Activated naive CD4-positive, alpha-beta T cell treated with Interleukin-2 at 50 U/mL for 16 hours (primary cell): ENCODE results near the gene ZBTB26.

ENCODE experiments used
- DNase-seq: peaks from one replicate; pipeline ENCODE4 v3.0.0-alpha.2; 2020

The ZBTB26 gene

DNA sequence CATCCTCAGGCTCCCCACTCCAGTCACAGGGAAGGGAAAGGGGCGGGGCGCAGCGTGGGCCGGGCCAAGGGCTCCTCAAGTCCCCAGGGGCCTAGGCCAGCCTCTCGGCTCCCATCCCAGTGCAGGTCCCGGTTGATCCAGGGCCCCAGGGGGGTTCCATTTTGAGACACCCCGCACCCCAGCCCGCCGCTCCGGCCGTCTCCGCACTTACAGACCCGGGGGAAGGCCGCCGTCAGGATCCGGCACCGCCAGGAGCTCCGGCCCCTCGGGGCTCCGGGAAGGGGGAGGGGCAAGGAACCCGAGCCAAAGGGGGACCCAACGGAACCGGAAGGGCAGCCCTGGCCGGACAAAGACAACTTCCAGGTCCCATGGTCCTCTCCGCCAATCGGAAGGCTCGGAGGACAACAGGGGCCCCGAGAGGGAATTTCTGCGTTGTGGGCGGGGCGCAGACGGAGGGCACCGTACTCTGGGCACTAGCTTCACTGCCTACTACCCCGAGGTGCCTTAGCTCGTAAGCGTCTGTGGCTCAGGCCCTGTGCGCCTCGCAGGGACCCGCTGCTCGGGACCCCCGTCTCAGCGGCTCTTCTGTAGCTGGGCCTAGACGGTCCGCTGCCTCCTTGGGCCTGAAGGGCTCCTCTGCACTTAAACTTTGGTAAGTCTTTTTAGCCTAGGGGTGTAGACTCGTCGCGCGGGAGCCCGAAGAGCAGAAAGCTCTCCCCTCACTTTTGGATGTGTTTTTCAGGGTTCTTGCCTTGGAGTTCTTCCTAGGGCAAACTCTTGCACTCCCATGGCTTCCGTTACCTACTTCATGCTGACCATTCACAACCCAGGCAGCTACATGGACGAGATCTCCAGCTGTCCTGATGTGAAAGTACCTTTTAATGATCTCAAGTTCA, at the start of gene ZBTB26:
TSS of gene ZBTB26 (minus strand) at position 287 of the 896 bp plus-strand sequence. CDS start 11,578 bp downstream, outside the sequence.
- DNase-seq = peak; percentile 90

DNA sequence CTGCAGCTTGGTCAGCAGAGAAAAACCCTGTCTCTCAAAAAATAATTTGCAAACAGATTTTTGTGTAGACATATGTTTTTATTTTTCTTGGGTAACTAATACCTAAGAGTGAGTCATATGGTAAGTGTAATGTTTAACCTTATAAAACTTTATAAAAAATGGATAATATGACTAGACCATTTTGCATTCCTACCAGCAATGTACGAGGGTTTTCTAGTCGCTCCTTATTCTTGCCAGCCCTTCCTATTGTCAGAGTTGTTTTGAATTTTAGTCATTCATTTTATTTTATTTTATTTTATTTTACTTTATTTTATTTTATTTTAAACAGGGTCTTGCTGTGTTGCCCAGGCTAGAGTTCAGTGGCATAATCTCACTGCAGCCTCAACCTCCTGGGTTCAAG, 47.3 kb upstream of the ZBTB26 start:
- no peak for DNase-seq

DNA sequence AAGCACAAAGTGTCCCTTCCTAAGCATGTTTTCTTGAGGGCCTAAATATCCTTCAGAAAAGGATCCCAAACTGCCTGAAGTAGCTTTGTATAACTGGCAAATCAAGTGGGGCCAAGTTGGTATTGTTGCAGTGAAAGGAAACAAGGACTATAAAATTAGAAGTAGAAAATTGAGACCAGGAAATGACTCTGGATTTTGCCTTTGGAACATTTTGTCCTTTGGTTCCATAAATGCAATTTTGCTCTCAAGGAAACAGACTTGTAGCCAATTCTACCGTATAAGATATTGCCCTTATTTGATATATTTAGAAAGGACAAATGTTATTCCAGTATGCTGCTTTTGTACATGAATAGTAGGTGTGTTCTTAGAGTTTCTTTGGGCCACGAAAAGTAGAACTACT, 43.9 kb upstream of the ZBTB26 start:
- no peak for DNase-seq

GRCh38 chr9:122961139-122961538, 29.8 kb upstream of the ZBTB26 start:
- no peak for DNase-seq

DNA sequence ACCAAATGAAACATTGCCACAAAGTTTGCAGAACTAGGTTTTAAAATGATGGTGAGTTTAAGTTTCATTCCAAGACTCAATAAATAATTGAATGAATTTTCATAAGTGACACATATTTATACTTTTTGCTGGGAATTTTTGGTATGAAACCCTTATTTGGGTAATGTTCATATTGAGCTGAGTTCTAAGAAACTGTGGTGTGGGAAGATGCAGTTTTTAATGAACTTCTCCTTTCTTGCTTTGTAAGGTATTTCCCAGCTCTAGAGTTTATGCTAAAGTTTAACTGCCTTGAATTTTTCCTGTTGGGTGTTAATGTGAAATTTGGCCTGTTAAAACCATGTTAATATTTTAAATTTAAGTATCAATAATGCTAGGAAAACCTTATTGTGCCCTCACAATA, 24.6 kb upstream of the ZBTB26 start:
- DNase-seq = no peak

GRCh38 chr9:122954253-122954691, 23.0 kb upstream of the ZBTB26 start:
- DNase-seq = no peak

- no peak for DNase-seq
These were observed 19.7 kb upstream of the ZBTB26 start for GRCh38 chr9:122951056-122951455.

GRCh38 chr9:122950263-122950662, 19.0 kb upstream of the ZBTB26 start:
- no peak for DNase-seq

DNA sequence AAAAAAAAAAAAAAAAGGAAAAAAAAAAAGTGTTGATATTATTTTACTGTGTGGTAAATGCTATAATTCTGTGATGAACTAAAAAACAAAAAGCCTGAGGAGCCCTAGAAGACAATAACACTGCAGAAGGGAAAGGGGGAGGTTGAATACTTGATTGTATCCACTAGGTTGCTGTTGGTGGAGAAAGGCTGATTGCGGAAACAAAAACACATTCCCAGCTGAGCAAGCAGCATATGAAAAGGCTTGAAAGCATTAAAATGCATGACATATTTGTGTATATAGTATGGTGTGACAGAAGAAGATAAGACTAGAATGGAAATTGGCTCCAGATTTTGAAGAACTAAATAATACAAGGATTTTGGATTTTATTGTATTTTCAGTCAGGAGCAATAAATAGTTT, 18.4 kb upstream of the ZBTB26 start:
- no peak for DNase-seq

DNA sequence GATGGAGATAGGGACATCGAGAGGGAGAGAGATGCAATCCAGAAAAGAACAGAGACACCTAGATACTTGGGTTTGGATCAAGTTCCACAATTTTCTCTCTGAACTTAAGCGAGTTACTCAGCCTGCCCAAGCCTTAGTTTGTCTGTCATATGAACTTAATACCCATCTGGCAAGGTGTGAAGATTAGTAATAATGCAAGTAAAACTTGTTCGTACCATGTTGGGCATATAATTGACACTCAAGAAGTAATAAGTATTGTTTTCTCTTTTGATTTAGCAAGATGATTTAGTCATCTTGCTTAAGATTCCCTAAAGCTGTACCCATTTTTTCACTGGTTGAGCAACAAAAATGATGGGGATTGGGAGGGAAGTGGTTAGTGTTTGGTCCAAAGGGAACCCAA, 17.0 kb upstream of the ZBTB26 start:
- DNase-seq = no peak

DNA sequence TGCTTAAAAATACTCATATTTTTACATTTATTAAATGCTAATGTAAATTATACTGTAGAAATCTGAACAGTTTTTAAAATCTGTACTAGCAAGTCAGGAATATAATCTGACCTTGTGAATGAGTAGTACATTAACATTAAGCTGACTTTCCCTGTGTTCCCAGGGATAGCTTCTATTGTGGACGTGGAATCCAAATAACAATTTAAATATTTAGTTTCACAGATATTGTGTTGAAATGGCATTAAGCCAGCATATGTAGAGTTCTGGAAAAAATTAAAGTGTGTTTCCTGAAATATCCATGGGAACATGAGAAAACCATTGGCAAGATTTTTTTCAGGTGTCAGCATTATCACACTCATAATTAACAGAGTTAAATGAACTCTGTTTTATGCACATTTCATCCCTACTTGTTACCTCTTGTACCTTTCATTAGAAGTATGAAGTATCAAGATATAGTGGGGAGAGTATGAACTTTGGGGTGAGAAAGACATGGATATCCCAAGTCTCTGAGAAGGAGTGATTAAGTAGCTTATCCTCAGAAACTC, 15.2 kb upstream of the ZBTB26 start:
- no peak for DNase-seq

- DNase-seq = no peak
These were observed 13.9 kb upstream of the ZBTB26 start for GRCh38 chr9:122944960-122945888.

GRCh38 chr9:122941582-122942234, 10.4 kb upstream of the ZBTB26 start:
- no peak for DNase-seq

DNA sequence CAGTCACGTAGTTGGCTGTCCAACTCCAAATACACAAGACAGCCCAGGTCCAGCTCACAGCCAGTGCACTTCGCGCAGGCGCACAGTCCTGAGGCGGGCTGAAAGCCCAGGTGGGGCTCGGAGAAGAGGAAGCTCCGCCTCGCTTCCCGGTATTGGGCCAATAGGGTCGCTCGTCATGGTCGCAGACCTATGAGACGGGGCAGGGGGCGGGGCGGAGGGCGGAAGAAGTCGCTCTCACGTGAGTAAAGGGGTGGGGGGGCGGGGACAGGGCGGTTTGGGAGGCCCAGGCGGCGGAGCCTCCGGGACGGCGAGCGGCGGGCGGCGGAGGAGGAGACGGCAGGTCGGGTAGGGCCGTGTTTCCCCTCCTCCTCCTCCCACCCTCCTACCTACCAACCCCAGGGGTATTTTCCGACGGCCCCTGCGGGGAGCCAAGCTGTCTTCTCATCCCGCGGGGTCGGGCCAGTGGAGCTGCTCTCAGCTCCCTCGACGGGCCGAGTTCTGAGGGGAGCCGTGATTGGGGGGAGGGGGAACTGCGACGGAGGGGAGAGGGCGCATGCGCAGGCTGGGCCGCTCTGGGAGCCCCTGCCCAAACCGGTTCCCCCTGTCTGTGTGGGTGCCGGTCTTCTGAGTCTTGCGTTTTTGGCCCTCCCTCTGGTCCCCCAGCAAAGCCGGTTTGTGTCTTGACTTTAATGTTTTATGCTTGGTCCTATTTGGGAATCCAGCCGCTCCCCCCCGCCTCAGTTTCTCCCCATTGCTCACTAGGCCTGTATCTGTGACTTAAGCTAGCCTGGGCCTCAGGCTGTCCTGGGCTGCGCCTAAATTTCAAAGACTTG, 9.7 kb upstream of the ZBTB26 start, which contains the start of gene RABGAP1:
TSS of gene RABGAP1 (plus strand) at position 272 of the 833 bp plus-strand sequence. CDS start 16,040 bp downstream, outside the sequence.
- peak; percentile 99 for DNase-seq

DNA sequence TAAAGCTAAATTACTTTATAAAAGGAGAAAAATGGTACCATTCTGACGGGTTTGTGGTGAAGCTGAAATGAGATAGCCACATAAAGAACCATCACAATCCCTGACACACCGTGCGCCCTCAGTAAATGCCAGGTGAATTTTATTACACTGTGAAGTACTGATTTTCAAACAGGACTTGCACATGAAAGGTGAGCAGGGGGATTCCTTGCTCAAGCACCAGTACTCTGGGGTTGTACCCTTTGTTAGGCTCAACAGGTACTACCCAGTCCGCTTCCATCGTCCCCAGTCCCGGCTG, 9.1 kb upstream of the ZBTB26 start:
- no peak for DNase-seq

GRCh38 chr9:122939601-122940000, 8.3 kb upstream of the ZBTB26 start:
- no peak for DNase-seq

DNA sequence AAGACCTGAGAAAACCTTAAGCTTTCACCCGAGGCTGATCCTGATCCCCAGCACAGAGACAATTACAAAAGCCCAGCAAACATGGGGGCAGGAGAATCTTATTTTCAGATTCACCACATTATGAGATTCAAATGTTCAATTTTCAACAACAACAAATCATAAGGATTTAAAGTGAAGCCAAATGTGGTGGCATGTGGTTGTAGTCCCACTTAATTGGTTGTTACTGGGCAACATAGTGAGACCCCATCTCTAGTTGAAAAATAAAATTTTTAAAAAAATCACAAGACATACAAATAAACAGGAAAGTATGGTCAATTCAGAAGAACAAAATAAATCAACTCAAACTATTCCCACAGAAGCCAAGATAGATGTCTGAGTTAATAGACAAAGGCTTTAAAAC, 5.6 kb upstream of the ZBTB26 start:
- DNase-seq = no peak

GRCh38 chr9:122936464-122936863, 5.2 kb upstream of the ZBTB26 start:
- DNase-seq = no peak

DNA sequence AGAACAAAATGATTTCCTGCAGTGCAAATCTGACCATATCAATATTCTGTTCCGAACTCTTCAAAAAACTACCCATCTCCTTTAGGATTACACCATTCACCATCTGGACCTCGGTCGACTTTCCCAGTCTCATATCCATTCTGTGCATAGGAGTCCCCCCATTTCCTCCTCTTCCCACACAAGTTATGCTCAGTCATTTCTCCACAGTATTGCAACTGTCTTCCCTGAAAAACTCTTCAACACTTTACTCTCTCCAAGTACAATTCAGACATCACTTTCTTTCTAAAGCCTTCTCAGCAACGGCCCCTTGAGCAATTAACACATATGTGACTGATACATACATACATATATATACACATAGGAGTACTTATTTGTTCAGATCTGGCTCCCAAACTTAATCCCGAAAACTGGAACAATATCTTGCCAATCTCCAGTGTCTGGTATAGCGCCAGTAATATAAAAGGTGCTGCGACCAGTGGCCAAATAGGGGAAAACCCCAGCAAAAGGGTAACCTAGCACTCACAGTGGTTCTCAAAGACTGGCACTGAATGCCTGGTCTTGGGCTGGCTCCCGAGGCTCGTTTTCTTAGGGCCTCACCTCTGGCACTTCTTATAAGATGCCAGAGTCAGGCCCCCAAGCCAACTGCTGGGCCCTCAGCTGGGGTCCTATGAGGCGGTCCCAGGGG, 629 bp downstream of the ZBTB26 start:
- DNase-seq = no peak

GRCh38 chr9:122929796-122930354, 1.4 kb downstream of the ZBTB26 start:
- no peak for DNase-seq

DNA sequence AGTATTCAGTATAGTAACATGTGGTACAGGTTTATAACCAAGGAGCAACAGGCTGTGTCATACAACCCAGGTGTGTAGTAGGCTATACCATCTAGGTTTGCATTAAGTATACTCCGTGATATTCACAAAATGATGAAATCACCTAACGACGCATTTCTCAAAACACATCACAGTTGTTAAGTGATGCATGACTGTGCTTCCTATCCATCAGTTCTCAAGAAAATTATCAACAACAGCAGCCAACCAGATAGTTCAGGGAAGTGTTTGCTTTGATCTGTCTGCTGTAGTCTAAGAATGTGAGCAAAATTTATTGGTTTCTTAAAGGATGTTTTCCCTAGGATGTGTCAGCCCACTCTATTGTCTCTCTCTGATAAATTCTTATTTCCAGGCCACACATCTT, 7.4 kb downstream of the ZBTB26 start:
- DNase-seq = no peak
